Uterine smooth muscle cell (primary cell): ENCODE results near the gene TMEM205. TPM values are rescaled to one million over a fixed set of nuclear protein-coding genes. Genes with fewer than 3 reads are reported as not detected.

Experiments used
- total RNA-seq: library from RNA; depleted of rRNA; stranded (reverse); fragments of >200 nt; gene quantifications from 2 replicates; pipeline ENCODE4 v1.2.3, GENCODE V29; 2014

The TMEM205 gene
- 64.9 and 71.7 TPM in 2 replicates for total RNA-seq

GRCh38 chr19:11346104-11346940, at the start of gene TMEM205, which contains the start of gene CCDC159:
TMEM205 (minus strand) TSS chr19:11346268; CDS start chr19:11345619, 649 bp downstream.
CCDC159 (plus strand) TSS chr19:11346519; CDS start chr19:11346607, 88 bp downstream.

GRCh38 chr19:11374433-11375142, 28.5 kb upstream of the TMEM205 start, which contains the start of gene SWSAP1:
SWSAP1 (plus strand) TSS chr19:11374666; CDS start chr19:11374681, 15 bp downstream.

GRCh38 chr19:11355160-11356073, 9.3 kb upstream of the TMEM205 start, which contains the start of gene PLPPR2:
PLPPR2 (plus strand) TSS chr19:11355432; CDS start chr19:11357674, 2,242 bp downstream.

GRCh38 chr19:11339254-11340098, 6.6 kb downstream of the TMEM205 start, which contains the start of gene RAB3D:
RAB3D (minus strand) TSS chr19:11339657; CDS start chr19:11337399, 2,258 bp downstream.

GRCh38 chr19:11295665-11296245, 50.3 kb downstream of the TMEM205 start, which contains the start of gene TSPAN16:
TSPAN16 (plus strand) TSS chr19:11296160; CDS start chr19:11296298, 138 bp downstream.

Other genes with a start within 250 kb of the TMEM205 start
- 50.2 and 237 TPM in 2 replicates for gene SPC24, start 190.5 kb downstream of the TMEM205 start, total RNA-seq
- gene KANK2, start 148.7 kb downstream of the TMEM205 start, total RNA-seq = 403 and 554 TPM in 2 replicates
- gene ANGPTL8, start 106.6 kb downstream of the TMEM205 start, total RNA-seq = not detected in 2 replicates
- gene DOCK6, start 83.7 kb downstream of the TMEM205 start, total RNA-seq = 17.0 and 18.4 TPM in 2 replicates
- not detected in 2 replicates for gene TSPAN16, start 50.1 kb downstream of the TMEM205 start, total RNA-seq
- 5.5 and 6.4 TPM in 2 replicates for gene RAB3D, start 6.6 kb downstream of the TMEM205 start, total RNA-seq
- 3.9 and 10.4 TPM in 2 replicates for gene CCDC159, start 251 bp upstream of the TMEM205 start, total RNA-seq
- gene PLPPR2, start 9.2 kb upstream of the TMEM205 start, total RNA-seq = 7.9 and 11.4 TPM in 2 replicates
- gene SWSAP1, start 28.4 kb upstream of the TMEM205 start, total RNA-seq = 0.33 and 0.62 TPM in 2 replicates
- 6.7 and 8.1 TPM in 2 replicates for gene EPOR, start 38.0 kb upstream of the TMEM205 start, total RNA-seq
- gene RGL3, start 73.0 kb upstream of the TMEM205 start, total RNA-seq = 0.50 and 1.00 TPM in 2 replicates
- gene ODAD3, start 88.9 kb upstream of the TMEM205 start, total RNA-seq = 0.22 and 0.37 TPM in 2 replicates
- gene PRKCSH, start 89.4 kb upstream of the TMEM205 start, total RNA-seq = 118 and 167 TPM in 2 replicates
- gene ELAVL3, start 134.8 kb upstream of the TMEM205 start, total RNA-seq = 0.12 TPM in 1 of 2 replicates, not detected in the other
- 8.2 and 10.6 TPM in 2 replicates for gene ZNF653, start 159.6 kb upstream of the TMEM205 start, total RNA-seq
- 42.2 and 47.6 TPM in 2 replicates for gene ECSIT, start 182.9 kb upstream of the TMEM205 start, total RNA-seq
- gene CNN1, start 192.6 kb upstream of the TMEM205 start, total RNA-seq = 20.4 and 37.0 TPM in 2 replicates
- gene ELOF1, start 213.0 kb upstream of the TMEM205 start, total RNA-seq = 26.0 and 31.2 TPM in 2 replicates
- 2.7 and 9.9 TPM in 2 replicates for gene ACP5, start 231.4 kb upstream of the TMEM205 start, total RNA-seq